H1 (cell line): Measurements from ENCODE around the gene CXCL10. TPM values are rescaled to one million over a fixed set of nuclear protein-coding genes. Genes with fewer than 3 reads are reported as not detected.

ENCODE experiments used
- CTCF ChIA-PET: fragments of 300-600 bp; sonication (Branson Sonifier 250); formaldehyde crosslinking; loops from one replicate; lab custom pipeline; 2021; ENCODE audit not compliant: partially characterized antibody; lab: Charles Lee
- POLR2A ChIA-PET: fragments of 300-600 bp; sonication (Branson Sonifier 250); formaldehyde crosslinking; loops from one replicate; lab custom pipeline; 2021; ENCODE audit warnings: inconsistent platforms; ENCODE audit not compliant: partially characterized antibody; lab: Charles Lee
- DNase-seq, 2 experiments: peaks; one replicate each; pipeline versions ENCODE4 v3.0.0 to v3.0.0-alpha.2; 2010 to 2022; ENCODE audit warnings: low spot score in 2 of 2, low read depth in 1 of 2, mixed read lengths in 1 of 2
- FAIRE-seq: peaks from 2 replicates; lab custom pipeline; 2011; peaks lifted over from hg19 to GRCh38; lab: Jason Lieb, UNC
- H2AFZ ChIP-seq: 2 replicates; pipeline ENCODE4 v1.8.1; 2012; ENCODE audit warnings: low read length, inconsistent platforms
- H2AK5ac ChIP-seq: 2 replicates; pipeline ENCODE4 v1.6.1; 2013; ENCODE audit warnings: low read depth, low read length
- H2BK120ac ChIP-seq: replicated peaks from 2 replicates; pipeline ENCODE3; 2013; ENCODE audit warnings: low read depth, low read length, inconsistent platforms
- H2BK12ac ChIP-seq: 2 replicates; pipeline ENCODE4 v1.6.1; 2013; ENCODE audit warnings: low read depth, low read length
- H2BK15ac ChIP-seq: 2 replicates; pipeline ENCODE4 v1.6.1; 2013; ENCODE audit warnings: low read length
- H2BK20ac ChIP-seq: 2 replicates; pipeline ENCODE4 v1.6.1; 2013; ENCODE audit warnings: low read length
- H2BK5ac ChIP-seq: 2 replicates; pipeline ENCODE4 v1.6.1; 2013; ENCODE audit warnings: low read depth, low read length
- H3K14ac ChIP-seq: 2 replicates; pipeline ENCODE4 v1.6.1; 2013; ENCODE audit warnings: inconsistent platforms; ENCODE audit not compliant: insufficient read length
- H3K18ac ChIP-seq: 2 replicates; pipeline ENCODE4 v1.6.1; 2013; ENCODE audit warnings: low read length; ENCODE audit errors: extremely low read depth
- H3K23ac ChIP-seq: 2 replicates; pipeline ENCODE4 v1.6.1; 2013; ENCODE audit warnings: inconsistent platforms; ENCODE audit not compliant: insufficient read length
- H3K23me2 ChIP-seq: 2 replicates; pipeline ENCODE4 v1.6.1; 2013; ENCODE audit warnings: low read depth, low read length
- H3K27ac ChIP-seq: 2 replicates; pipeline ENCODE4 v1.6.1; 2011; ENCODE audit warnings: low read depth, low read length, inconsistent platforms
- H3K27me3 ChIP-seq, 4 experiments: replicated peaks in 1 of 4; 1 replicate in 1 of 4; 2 replicates in 3 of 4; pipeline versions ENCODE4 v1.6.1 to v1.8.1; 2011 to 2013; ENCODE audit warnings: low read length in 3 of 4, mild to moderate bottlenecking in 3 of 4, inconsistent platforms in 2 of 4, mixed read lengths in 2 of 4, moderate library complexity in 1 of 4; ENCODE audit not compliant: control insufficient read depth in 3 of 4, insufficient read depth in 3 of 4; ENCODE audit errors: extremely low read depth in 1 of 4
- H3K36me3 ChIP-seq, 4 experiments: 2 replicates each; pipeline versions ENCODE4 v1.6.1 to v1.8.1; 2011 to 2013; ENCODE audit warnings: mild to moderate bottlenecking in 4 of 4, low read length in 3 of 4, moderate library complexity in 2 of 4, control low read depth in 1 of 4, inconsistent platforms in 1 of 4; ENCODE audit not compliant: insufficient read depth in 4 of 4, control insufficient read depth in 2 of 4
- H3K4ac ChIP-seq: replicated peaks from 2 replicates; pipeline ENCODE3; 2013; ENCODE audit warnings: low read length, low read depth, mixed read lengths, inconsistent platforms; ENCODE audit not compliant: insufficient read length
- H3K4me1 ChIP-seq, 4 experiments: replicated peaks in 1 of 4; 1 replicate in 1 of 4; 2 replicates in 3 of 4; pipeline versions ENCODE4 v1.6.1 to v1.8.1; 2011 to 2013; ENCODE audit warnings: low read length in 3 of 4, inconsistent platforms in 2 of 4, mixed read lengths in 1 of 4; ENCODE audit not compliant: insufficient read depth in 4 of 4, control insufficient read depth in 3 of 4
- H3K4me2 ChIP-seq, 2 experiments: 2 replicates each; pipeline versions ENCODE4 v1.6.1 to v1.8.1; 2011 to 2013; ENCODE audit warnings: low read depth in 2 of 2, low read length in 2 of 2, control low read depth in 1 of 2, inconsistent platforms in 1 of 2, mild to moderate bottlenecking in 1 of 2; ENCODE audit not compliant: insufficient read depth in 1 of 2
- H3K4me3 ChIP-seq, 4 experiments: fragments of 200-600, 300-600 bp in 1 of 4; sonication (generic), shearing (Covaris generic), sonication (Bioruptor Twin) in 1 of 4; 2 replicates each; pipeline versions ENCODE4 v1.5.1 to v1.8.1; 2011 to 2016; ENCODE audit warnings: low read length in 4 of 4, low read depth in 3 of 4, control low read depth in 2 of 4, inconsistent platforms in 2 of 4, mild to moderate bottlenecking in 2 of 4, mixed read lengths in 1 of 4, moderate library complexity in 1 of 4; ENCODE audit not compliant: insufficient read depth in 2 of 4; ENCODE audit errors: extremely low read depth in 1 of 4
- H3K56ac ChIP-seq: replicated peaks from 2 replicates; pipeline ENCODE3; 2013; ENCODE audit warnings: low read depth, mild to moderate bottlenecking, mixed read lengths, low read length, inconsistent platforms; ENCODE audit not compliant: insufficient read length
- H3K79me1 ChIP-seq: 2 replicates; pipeline ENCODE4 v1.6.1; 2013; ENCODE audit warnings: low read depth, low read length, control low read depth
- H3K79me2 ChIP-seq, 2 experiments: 2 replicates each; pipeline versions ENCODE4 v1.6.1 to v1.8.1; 2012 to 2013; ENCODE audit warnings: low read length in 2 of 2, mild to moderate bottlenecking in 2 of 2, inconsistent platforms in 1 of 2; ENCODE audit not compliant: insufficient read depth in 2 of 2, control insufficient read depth in 1 of 2
- H3K9ac ChIP-seq, 4 experiments: replicated peaks in 1 of 4; 1 replicate in 1 of 4; 2 replicates in 3 of 4; pipeline versions ENCODE4 v1.6.1 to v1.8.1; 2011 to 2013; ENCODE audit warnings: low read depth in 3 of 4, low read length in 3 of 4, control low read depth in 2 of 4, mild to moderate bottlenecking in 2 of 4, moderate library complexity in 2 of 4, inconsistent platforms in 1 of 4; ENCODE audit errors: extremely low read depth in 1 of 4
- H3K9me3 ChIP-seq, 2 experiments: 2 replicates each; pipeline versions ENCODE4 v1.6.1 to v1.8.1; 2012 to 2013; ENCODE audit warnings: mild to moderate bottlenecking in 2 of 2, moderate library complexity in 2 of 2, control low read depth in 1 of 2, inconsistent platforms in 1 of 2, low read depth in 1 of 2, low read length in 1 of 2, mixed read lengths in 1 of 2; ENCODE audit not compliant: insufficient read depth in 2 of 2
- H4K20me1 ChIP-seq, 2 experiments: replicated peaks in 1 of 2; 2 replicates each; pipeline versions ENCODE3 to v1.8.1; 2011 to 2013; ENCODE audit warnings: inconsistent platforms in 2 of 2, low read length in 2 of 2, mild to moderate bottlenecking in 1 of 2; ENCODE audit not compliant: insufficient read depth in 2 of 2, control insufficient read depth in 1 of 2
- H4K5ac ChIP-seq: 2 replicates; pipeline ENCODE4 v1.6.1; 2013; ENCODE audit warnings: low read length, low read depth, mixed read lengths, inconsistent platforms; ENCODE audit not compliant: insufficient read length
- H4K8ac ChIP-seq: 2 replicates; pipeline ENCODE4 v1.8.0; 2013; ENCODE audit warnings: mild to moderate bottlenecking, moderate library complexity, low read length, inconsistent platforms; ENCODE audit not compliant: insufficient read depth; ENCODE audit errors: extremely low read depth
- H4K91ac ChIP-seq: replicated peaks from 2 replicates; pipeline ENCODE3; 2013; ENCODE audit warnings: low read length, mixed read lengths, inconsistent platforms; ENCODE audit not compliant: insufficient read length
- BCL11A ChIP-seq, 2 experiments: IDR thresholded peaks; one replicate each; pipeline ENCODE4 v1.6.1; 2011; ENCODE audit warnings: low read depth in 2 of 2, low read length in 2 of 2, mild to moderate bottlenecking in 2 of 2
- CHD1 ChIP-seq: IDR thresholded peaks from 2 replicates; pipeline ENCODE4 v1.6.1; 2012; ENCODE audit warnings: low read depth, low read length, improper control_type of control experiment
- EP300 ChIP-seq, 2 experiments: IDR thresholded peaks; 1 replicate in 1 of 2; 2 replicates in 1 of 2; pipeline ENCODE4 v1.6.1; 2011 to 2012; ENCODE audit warnings: low read depth in 2 of 2, low read length in 2 of 2, mild to moderate bottlenecking in 2 of 2, borderline replicate concordance in 1 of 2, inconsistent platforms in 1 of 2, moderate library complexity in 1 of 2
- HDAC6 ChIP-seq: IDR thresholded peaks from one replicate; pipeline ENCODE4 v1.7.1; 2012; ENCODE audit warnings: low read depth, mild to moderate bottlenecking, inconsistent platforms, low read length, moderate library complexity
- JUN ChIP-seq: IDR thresholded peaks from 2 replicates; pipeline ENCODE4 v1.6.1; 2011; ENCODE audit warnings: low read depth, mild to moderate bottlenecking, improper control_type of control experiment, low read length
- KDM4A ChIP-seq: IDR thresholded peaks from one replicate; pipeline ENCODE4 v1.7.1; 2012; ENCODE audit warnings: low read depth, mild to moderate bottlenecking, moderate library complexity, low read length, inconsistent platforms; ENCODE audit not compliant: severe bottlenecking
- POLR2A ChIP-seq, 2 experiments: IDR thresholded peaks; 1 replicate in 1 of 2; 2 replicates in 1 of 2; pipeline ENCODE4 v1.6.1; 2011; ENCODE audit warnings: low read depth in 2 of 2, low read length in 2 of 2, mild to moderate bottlenecking in 2 of 2; ENCODE audit errors: control extremely low read depth in 1 of 2
- SP4 ChIP-seq: IDR thresholded peaks from 2 replicates; pipeline ENCODE4 v1.6.1; 2012; ENCODE audit warnings: low read length, inconsistent platforms
- SUZ12 ChIP-seq: fragments of 200-600 bp; sonication (generic); IDR thresholded peaks from 2 replicates; pipeline ENCODE4 v1.6.1; 2012; ENCODE audit warnings: mild to moderate bottlenecking, inconsistent platforms, low read length, moderate library complexity, mixed read lengths
- TAF7 ChIP-seq: optimal IDR thresholded peaks from 2 replicates; pipeline ENCODE3; 2011; ENCODE audit warnings: low read depth, mild to moderate bottlenecking, inconsistent platforms, low read length, moderate library complexity, borderline replicate concordance
- TBP ChIP-seq: IDR thresholded peaks from 2 replicates; pipeline ENCODE4 v1.6.1; 2011; ENCODE audit warnings: low read depth, low read length, improper control_type of control experiment
- polyA plus RNA-seq, 7 experiments: library from polyadenylated mRNA; depleted of rRNA in 3 of 7; stranded (reverse) in 5 of 7; unstranded in 2 of 7; fragments of >200 nt in 5 of 7; fragments of 200-250 nt in 2 of 7; gene quantifications; 1 replicate in 5 of 7; 2 replicates in 1 of 7; 4 replicates in 1 of 7; pipeline versions ENCODE4 v1.2.1 to v1.2.3, GENCODE V29; 2011 to 2013; ENCODE audit warnings: missing spikeins in 2 of 7, mixed read lengths in 2 of 7
- total RNA-seq: library from RNA; stranded (reverse); fragmentation: NEBNext Ultra II Directional; extraction: Animal tissue kit (Norgen Biotek cat#: 25700); gene quantifications from 2 replicates; pipeline ENCODE4 v1.2.1, GENCODE V29; 2021
- TF ChIP-seq, protein P1 (sequence below): IDR thresholded peaks from 2 replicates; pipeline ENCODE4 v1.6.1; 2012; ENCODE audit warnings: low read length, inconsistent platforms
- TF ChIP-seq, protein P2 (sequence below): IDR thresholded peaks from 2 replicates; pipeline ENCODE4 v1.6.1; 2012; ENCODE audit warnings: inconsistent platforms

Gene CXCL10
- total and polyA plus RNA-seq, 2 of the 8 experiments (the other 6 are each of a cell fraction or from before 2014, with no cell fraction given) = not detected

DNA sequence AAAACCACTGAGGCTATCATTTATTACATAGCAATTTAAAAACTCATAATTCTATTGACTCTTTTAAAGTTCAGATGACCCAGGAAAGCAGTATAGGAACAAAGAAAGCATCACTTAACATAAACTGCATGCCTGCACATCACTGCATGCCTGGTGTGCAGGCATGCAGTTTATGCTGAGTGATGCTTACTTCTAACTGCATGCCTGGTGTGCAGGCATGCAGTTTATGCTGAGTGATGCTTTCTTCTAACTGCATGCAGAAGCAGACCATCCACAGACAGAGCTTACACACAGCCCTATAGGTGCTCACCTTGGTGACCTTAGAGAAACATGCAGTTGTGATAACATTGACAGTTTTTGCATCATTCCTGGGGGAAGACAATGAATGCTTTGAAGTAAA, 49.5 kb downstream of the CXCL10 start:
- H3K27ac ChIP-seq = no peak overlapping the region
- no peak overlapping the region for H2BK120ac ChIP-seq
- H4K91ac ChIP-seq = no peak overlapping the region
- no peak overlapping the region for H2BK20ac ChIP-seq
- H2BK5ac ChIP-seq = no peak overlapping the region
- H3K4me3 ChIP-seq = no peak overlapping the region
- no peaks in the 10 kb centered on the region for H3K27me3 ChIP-seq
- no peak overlapping the region for H2BK15ac ChIP-seq
- no peak for DNase-seq
- no peak overlapping the region for H2AK5ac ChIP-seq
- no peak overlapping the region for H2AFZ ChIP-seq
- H4K20me1 ChIP-seq = peaks cover 0 to 2% of the 10 kb centered on the region in 2 experiments
- H3K36me3 ChIP-seq = peaks cover 23 to 94% (median 80%) of the 10 kb centered on the region in 4 experiments
- no peak overlapping the region for H3K4me2 ChIP-seq
- H3K79me1 ChIP-seq = no peaks in the 10 kb centered on the region
- H3K4ac ChIP-seq = no peak overlapping the region
- H3K79me2 ChIP-seq = no peaks in the 10 kb centered on the region
- H3K4me1 ChIP-seq = no peaks in the 10 kb centered on the region
- H2BK12ac ChIP-seq = no peak overlapping the region
- POLR2A ChIA-PET = no interaction called here
- no peak overlapping the region for H4K5ac ChIP-seq
- no peak overlapping the region for H3K23ac ChIP-seq
- FAIRE-seq = no peak
- no peaks in the 10 kb centered on the region for H3K23me2 ChIP-seq
- H3K9me3 ChIP-seq = peaks cover 0 to 9% of the 10 kb centered on the region in 2 experiments; a peak in 2 of 4 replicates
- no peak overlapping the region for H3K18ac ChIP-seq
- CTCF ChIA-PET = no interaction called here
- H3K56ac ChIP-seq = no peak overlapping the region
- H4K8ac ChIP-seq = no peak overlapping the region
- no peak overlapping the region for H3K9ac ChIP-seq
- H3K14ac ChIP-seq = no peak overlapping the region
- TF ChIP-seq SP4 (no peak), TBP (no peak), KDM4A (no peak), CHD1 (no peak), POLR2A (IDR thresholded peaks at IDR 0.05; ENCODE audit: control extremely low read depth in 1 of 2, low read depth in 2 of 2, low read length in 2 of 2) (no peak), BCL11A (IDR thresholded peaks at IDR 0.05; ENCODE audit: low read depth in 2 of 2, low read length in 2 of 2) (no peak), SUZ12 (no peak), EP300 (IDR thresholded peaks at IDR 0.05; ENCODE audit: borderline replicate concordance in 1 of 2, low read depth in 2 of 2, low read length in 2 of 2) (no peak), JUN (no peak), HDAC6 (no peak), TAF7 (no peak)
- TF ChIP-seq, protein P1, sequence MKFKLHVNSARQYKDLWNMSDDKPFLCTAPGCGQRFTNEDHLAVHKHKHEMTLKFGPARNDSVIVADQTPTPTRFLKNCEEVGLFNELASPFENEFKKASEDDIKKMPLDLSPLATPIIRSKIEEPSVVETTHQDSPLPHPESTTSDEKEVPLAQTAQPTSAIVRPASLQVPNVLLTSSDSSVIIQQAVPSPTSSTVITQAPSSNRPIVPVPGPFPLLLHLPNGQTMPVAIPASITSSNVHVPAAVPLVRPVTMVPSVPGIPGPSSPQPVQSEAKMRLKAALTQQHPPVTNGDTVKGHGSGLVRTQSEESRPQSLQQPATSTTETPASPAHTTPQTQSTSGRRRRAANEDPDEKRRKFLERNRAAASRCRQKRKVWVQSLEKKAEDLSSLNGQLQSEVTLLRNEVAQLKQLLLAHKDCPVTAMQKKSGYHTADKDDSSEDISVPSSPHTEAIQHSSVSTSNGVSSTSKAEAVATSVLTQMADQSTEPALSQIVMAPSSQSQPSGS = no peak
- TF ChIP-seq, protein P2, sequence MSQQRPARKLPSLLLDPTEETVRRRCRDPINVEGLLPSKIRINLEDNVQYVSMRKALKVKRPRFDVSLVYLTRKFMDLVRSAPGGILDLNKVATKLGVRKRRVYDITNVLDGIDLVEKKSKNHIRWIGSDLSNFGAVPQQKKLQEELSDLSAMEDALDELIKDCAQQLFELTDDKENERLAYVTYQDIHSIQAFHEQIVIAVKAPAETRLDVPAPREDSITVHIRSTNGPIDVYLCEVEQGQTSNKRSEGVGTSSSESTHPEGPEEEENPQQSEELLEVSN = no peak
